ENCODE measurements around the gene PROKR2. TPM values are rescaled to one million over a fixed set of nuclear protein-coding genes. Genes with fewer than 3 reads are reported as not detected.

PROKR2 gene
- total RNA-seq, 1 donor from 2014 or later, result 8.6 TPM

DNA sequence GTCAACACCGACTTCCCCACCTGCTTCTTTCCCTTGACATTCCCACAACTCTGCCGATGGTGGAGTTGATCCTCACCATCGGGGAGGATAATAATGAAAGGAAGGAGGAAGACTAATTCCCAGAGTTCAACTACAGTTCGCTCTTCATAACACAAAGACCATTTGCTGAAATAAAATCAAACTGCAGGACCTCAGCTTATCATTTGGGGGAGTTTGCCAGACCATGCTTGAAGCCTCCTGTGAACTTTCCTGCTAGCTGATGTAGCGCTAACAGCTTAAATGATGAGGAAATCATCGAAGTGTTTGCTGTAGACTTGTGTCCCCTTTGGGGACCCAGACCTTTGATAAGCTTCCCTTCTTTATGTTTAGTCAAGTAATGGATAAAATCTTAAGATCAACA, 26.2 kb downstream of the PROKR2 start:
- FAIRE-seq (no peak), DNase-seq (ENCODE audit: low spot score in 2 of 2) (no peak)

DNA sequence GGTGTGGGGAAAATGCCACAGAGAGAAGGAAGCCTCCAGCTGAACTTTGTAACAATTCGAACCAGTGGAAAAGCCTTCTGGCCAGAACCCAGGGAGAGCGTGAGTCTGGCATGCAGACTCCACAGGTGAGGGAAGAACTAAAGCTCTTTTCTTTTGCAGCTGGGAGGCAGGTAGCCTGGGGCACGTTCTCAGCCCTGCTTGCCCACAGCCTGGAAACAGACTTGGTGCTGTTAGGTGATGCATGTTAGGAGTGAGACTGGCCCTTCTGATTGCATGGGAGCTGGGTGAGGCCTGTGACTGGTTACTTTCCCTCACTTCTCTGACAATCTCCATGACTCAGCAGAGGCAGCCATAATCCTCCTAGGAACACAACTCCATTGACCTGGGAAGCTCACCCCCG, 34.2 kb downstream of the PROKR2 start:
- DNase-seq (ENCODE audit: low spot score in 2 of 2) (no peak), FAIRE-seq (no peak)

DNA sequence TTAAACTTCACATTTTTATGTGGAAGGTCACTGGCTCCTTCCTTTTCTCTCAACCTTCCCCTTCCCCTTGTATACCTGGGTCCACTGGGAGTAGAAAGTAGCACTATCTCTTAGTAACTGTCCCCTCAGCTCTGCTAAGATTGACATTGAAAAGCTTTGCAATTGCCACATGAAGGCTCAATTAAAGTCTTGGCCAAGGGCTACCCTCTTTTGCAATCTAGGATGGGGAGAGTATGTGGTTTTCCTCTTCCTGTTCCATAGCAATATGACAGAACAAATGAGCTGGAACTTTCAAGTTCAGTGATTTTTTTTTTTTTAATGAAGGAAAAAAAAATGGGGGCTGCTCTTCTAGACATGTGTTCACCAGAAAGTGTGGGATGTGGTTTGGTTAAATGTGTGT, 37.1 kb downstream of the PROKR2 start:
- DNase-seq (ENCODE audit: low spot score in 2 of 2) (no peak), FAIRE-seq (no peak)

DNA sequence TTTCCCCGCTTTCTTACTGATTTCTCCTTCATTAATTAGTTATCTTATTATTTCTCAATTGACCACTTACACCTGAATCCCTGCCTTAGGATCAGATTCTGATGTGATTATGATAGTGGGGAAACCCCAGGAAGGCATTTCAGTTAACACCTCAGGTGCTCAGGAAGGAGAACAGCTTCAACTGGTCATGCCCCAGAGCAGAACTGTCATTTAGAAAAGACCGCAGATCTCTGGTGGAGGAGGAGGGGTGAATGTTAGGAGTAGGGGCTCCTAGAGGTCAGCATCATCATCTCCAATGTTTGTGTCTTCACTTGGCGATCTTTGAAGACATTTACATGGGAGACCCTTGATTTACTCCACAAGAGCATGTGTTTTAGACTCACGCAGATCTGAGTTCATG, 44.5 kb downstream of the PROKR2 start:
- no peak for FAIRE-seq
- DNase-seq (ENCODE audit: low spot score in 2 of 2), result no peak

DNA sequence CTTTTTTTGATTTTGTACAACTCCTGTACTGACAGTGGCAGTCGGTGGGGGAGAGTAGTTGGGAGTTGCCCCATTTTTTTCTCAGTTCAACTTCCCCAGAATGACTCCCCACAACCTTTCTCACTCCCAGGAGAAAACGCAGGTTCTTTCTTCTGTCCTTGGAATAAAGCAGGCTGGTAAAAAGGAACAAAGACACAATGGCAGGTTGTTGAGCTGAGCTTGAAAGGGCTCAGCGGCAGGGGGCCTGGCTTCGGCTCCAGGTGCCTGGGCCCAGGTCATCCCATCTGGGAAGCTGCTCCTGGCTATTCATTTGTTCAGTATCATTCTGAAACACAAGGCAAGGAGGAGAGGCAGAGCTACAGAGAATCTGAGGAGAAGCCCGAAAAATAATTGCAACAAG, 46.2 kb downstream of the PROKR2 start:
- FAIRE-seq (no peak), DNase-seq (ENCODE audit: low spot score in 2 of 2) (no peak)

DNA sequence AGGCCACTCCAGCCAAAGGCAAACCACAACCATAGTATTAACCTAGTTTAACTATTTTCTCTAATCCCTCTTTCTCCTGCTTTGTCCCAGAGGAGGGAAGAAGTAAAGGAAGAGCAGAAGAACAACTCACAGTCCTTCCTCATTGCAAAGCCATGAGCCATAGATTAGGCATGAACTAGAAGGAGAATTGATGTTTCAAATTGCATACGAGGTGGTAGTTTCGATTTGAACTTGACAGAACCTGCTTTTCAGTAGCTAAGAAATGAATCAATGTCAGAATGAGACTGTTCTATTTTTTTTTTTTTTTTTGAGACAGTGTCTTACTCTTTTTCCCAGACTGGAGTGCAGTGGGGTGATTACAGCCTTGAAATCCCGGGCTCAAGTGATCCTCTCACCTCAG, 48.3 kb downstream of the PROKR2 start:
- no peak for DNase-seq (ENCODE audit: low spot score in 2 of 2)
- no peak for FAIRE-seq

DNA sequence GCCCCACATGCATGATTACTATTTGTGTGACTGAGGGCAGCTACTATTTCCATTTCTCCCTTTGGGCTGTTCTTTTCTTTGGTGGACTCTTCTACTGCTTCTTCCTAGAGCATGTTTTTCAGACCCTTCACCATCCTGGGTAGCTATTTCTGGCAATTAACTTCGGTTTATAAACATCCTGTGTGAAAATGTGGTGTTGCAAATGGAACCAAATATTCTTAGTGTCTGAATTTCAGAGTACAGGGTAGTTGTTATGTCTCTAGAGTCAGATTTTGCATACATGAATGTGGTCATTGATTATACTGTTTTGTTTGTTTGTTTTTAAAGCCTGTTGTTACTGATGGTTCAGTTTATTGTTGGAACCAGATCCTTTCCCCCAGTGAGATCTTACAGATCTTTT, 49.7 kb downstream of the PROKR2 start:
- DNase-seq (ENCODE audit: low spot score in 2 of 2) (no peak), FAIRE-seq (no peak)

Small RNA genes within 50 kb of the gene (small RNA-seq; reads per million reads assigned to genes)
- not detected for gene RNA5-8SP7

Other genes with a start within 250 kb of the PROKR2 start
- 42.4 TPM for gene TMEM230, start 203.9 kb downstream of the PROKR2 start, total RNA-seq
- 42.0 TPM for gene PCNA, start 197.0 kb downstream of the PROKR2 start, total RNA-seq
- 69.3 TPM for gene CDS2, start 189.9 kb downstream of the PROKR2 start, total RNA-seq